Mammary epithelial cell (primary cell): ENCODE measurements around the gene DTX3.

Experiments
- CTCF ChIP-seq, 2 donors: IDR thresholded peaks in 1 of 2; conservative IDR thresholded peaks in 1 of 2; 2 replicates each; pipeline ENCODE4 v1.5.1; 2011 to 2012; ENCODE audit warnings: inconsistent platforms in 2 of 2, low read length in 2 of 2, mild to moderate bottlenecking in 2 of 2, control low read depth in 1 of 2, low read depth in 1 of 2; ENCODE audit not compliant: insufficient read depth in 1 of 2; ENCODE audit errors: extremely low read depth in 1 of 2
- EZH2 ChIP-seq: IDR thresholded peaks from 2 replicates; pipeline ENCODE4 v1.6.1; 2012; ENCODE audit warnings: low read length, inconsistent platforms, borderline replicate concordance

- TF ChIP-seq CTCF (conservative IDR thresholded peaks at IDR 0.05 in 1 of 2, IDR thresholded peaks at IDR 0.05 in 1 of 2; ENCODE audit: extremely low read depth in 1 of 2, insufficient read depth in 1 of 2, low read depth in 1 of 2, low read length in 2 of 2) (peak; percentile 93 to 95), EZH2 (no peak)
Measured at GRCh38 chr12:57583008-57583831, 21.4 kb upstream of the DTX3 start.
